SH-SY5Y (cell line): ENCODE data around the gene XXYLT1.

Experiments used
- GATA2 ChIP-seq: IDR thresholded peaks from 2 replicates; pipeline ENCODE4 v1.6.1; 2011; ENCODE audit warnings: mild to moderate bottlenecking, low read depth, low read length
- GATA3 ChIP-seq: IDR thresholded peaks from 2 replicates; pipeline ENCODE4 v1.6.1; 2011; ENCODE audit warnings: low read depth, mild to moderate bottlenecking, low read length, moderate library complexity

Gene XXYLT1

DNA sequence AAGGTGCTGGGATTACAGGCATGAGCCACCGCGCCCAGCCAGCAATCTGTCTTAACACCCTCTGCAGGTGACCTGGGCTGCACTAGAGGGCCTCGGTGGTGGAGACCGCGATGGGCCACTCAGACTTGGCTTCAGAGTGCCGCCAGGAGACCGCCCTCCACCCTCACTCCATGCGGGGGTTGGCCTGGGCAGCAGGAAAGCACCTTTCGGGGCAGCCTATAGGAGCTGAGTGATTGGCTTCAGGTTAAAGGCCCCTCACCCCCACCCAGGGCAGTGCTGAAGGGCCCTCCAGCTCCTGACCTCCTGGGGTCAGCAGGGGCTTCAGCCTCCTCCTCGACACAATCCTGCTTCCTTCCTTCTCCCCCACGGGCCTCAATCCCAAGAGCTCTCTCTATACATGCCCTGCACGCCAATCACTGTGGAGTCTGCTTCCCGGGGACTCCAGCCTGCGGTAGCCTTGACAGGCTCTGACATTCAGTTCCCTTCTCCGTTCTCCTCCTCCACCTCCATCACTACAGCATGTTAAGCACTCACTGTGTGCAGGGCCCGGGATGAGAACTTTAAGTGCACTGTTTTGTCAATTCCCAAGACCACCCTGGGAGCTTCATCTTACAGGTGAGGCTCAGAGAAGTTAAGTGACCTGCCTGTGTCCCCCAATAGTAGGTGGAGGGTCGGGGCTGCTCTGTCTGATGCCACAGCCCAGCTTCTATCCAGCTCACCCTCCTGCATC, 225.3 kb downstream of the XXYLT1 start:
- TF ChIP-seq GATA3 (no peak), GATA2 (no peak)

DNA sequence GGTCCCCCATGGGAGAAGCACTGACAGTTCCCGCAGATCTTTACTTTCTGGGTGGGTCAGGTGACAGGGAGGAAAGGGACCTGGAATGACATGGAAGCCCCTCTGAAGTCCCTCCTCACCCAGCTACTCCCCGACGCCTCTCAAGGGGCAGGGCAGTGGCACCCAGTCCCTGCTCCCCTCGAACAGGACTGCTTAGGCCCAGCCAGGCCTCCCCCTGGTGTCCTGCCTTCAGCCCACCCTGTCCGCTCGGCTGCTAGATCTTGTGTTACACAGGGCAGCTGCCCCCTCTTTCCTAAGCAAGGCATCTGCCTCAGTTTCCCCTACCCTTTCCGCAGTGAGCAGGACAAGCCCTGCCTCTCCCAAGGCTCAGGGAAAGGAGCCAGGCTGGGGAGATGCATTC, 226.5 kb downstream of the XXYLT1 start:
- TF ChIP-seq GATA2 = no peak
- no peak for TF ChIP-seq GATA3

GRCh38 chr3:195043607-195044339, 227.2 kb downstream of the XXYLT1 start:
- no peak for TF ChIP-seq GATA3
- no peak for TF ChIP-seq GATA2

DNA sequence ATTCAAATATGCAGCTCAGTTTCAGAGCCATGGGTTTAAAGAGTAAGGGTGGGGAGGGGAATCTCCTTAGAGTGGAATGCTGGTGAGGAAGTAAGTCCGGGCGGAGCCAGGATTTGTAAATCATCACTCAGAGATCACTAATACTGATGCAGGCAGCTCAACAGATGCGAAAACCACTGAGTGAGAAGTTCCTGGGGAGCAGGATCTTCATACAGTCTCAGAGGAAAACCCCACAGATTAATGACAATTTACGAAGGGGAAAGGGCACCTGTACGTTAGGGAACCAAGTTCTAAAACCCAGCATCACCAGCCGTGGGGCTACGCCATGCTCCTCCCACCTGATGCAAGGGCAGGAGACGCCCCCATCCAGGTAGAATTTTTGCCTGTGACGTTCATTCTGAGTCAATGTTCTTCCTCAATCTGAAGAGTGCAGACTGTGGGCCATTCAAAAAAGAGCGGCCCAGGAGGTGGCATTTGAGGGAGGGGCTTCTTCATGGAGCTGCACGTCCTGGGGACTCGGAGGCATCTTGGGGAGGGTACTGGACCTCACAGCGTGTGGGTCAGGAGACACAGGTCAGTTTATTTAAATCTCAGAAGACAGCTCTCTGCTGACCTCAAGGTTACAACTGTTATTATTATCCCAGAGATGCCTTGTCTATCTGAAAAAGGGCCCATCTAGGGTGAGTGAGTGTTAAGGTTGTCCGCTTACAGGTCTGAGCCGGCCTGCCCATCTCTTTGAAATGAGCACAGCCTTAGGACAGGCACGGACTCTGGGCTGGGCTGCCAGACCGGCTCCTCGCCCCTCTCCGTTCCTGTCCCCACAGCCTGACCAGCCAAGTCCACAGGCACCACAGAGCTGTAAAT, 228.0 kb downstream of the XXYLT1 start:
- TF ChIP-seq GATA2 (no peak), GATA3 (no peak)

DNA sequence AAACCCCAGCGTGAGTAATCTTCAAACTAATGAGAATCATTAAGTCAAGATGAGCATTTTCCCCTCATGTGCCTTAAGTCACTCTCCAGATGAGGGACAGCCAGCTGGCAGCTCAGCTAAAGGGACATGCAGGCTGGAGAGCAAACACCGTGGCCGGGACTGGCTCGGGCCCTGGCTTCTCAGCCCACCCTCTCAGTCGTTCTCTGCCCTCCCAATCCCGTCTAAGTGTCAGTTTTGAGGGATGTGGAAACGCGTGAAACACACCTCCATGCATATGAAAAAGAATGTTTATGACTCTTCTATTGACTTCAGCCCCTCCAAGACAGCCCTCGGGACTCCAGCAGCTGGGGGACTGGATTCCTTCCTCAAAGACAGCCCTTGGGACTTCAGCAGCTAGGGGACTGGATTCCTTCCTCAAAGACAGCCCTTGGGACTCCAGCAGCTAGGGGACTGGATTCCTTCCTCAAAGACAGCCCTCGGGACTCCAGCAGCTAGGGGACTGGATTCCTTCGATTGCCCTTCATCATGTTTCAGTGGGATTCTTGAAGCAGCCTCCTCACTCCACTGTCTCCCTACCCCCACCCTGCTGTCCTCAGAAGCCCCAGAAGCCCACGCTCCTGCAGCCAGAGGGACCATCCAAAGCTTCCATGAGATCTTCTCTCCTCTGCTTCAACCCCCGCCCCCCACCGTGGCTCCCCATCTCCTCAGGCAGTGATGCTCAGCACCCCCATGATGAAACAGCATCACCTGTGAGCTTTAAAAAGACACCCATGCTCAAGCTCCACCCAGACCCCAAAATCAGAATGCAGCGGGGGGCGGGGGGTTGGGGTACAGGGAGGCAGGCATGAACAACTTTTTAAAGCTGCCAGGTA, 228.9 kb downstream of the XXYLT1 start:
- TF ChIP-seq GATA2 = no peak
- TF ChIP-seq GATA3 = no peak

DNA sequence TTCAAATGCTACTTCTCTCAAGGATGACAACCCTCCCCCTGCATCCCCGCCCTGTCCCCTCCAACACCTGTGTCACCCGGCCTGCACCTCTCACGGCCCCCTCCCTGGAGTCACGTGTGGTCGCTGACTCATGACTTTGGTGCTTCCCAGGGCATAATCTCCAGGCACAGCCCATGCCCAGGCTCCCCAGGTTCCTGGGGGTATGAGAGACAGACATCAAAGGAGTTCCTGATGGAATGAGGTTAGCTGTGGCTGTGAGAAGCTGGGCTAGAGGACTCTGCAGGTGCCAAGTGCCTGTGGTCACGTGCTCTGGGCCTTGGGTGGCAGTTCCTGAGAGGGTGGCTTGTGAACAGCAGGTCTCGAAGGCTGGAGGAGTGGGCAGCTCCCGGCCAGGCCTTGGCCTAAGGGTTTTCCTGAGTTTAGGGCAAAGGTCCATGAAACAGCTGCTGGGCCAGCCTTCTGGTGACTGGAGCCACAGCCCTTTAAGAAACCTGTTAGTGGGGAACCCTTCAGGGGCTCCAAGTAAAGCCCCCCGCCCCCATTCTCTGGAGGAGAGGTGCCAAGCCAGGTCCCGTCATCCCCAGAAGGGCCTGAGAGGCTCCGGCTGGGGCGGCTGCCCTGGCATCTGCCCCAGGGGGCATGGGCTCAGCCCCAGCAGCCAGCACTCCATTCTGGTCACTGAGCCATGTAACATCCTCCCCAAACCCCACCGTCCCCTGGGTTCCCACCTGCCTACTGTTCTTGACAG, 230.0 kb downstream of the XXYLT1 start:
- TF ChIP-seq GATA2 (no peak), GATA3 (no peak)

- no peak for TF ChIP-seq GATA2
- TF ChIP-seq GATA3 = no peak
These were observed 230.9 kb downstream of the XXYLT1 start for GRCh38 chr3:195040094-195040493.

- TF ChIP-seq GATA2 = no peak
- no peak for TF ChIP-seq GATA3
These were observed 231.6 kb downstream of the XXYLT1 start for GRCh38 chr3:195039180-195039843.

DNA sequence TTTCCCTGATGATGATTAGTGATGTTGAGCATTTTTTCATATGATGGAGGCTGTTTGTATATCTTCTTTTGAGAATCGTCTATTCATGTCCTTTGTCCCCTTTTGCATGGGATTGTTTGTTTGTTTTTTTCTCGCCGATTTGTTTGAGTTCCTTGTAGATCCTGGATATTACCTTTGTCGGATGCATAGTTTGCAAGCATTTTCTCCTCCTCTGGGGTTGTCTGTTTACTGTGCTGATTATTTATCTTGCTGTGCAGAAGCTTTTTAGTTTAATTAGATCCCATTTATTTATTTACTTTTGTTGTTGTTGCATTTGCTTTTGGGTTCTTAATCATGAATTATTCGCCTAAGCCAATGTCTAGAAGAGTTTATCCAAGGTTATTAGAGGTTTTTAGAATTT, 232.8 kb downstream of the XXYLT1 start:
- no peak for TF ChIP-seq GATA2
- TF ChIP-seq GATA3 = no peak

GRCh38 chr3:195036974-195037373, 234.0 kb downstream of the XXYLT1 start:
- TF ChIP-seq GATA3 (no peak), GATA2 (no peak)

- TF ChIP-seq GATA2 (no peak), GATA3 (no peak)
These were observed 234.4 kb downstream of the XXYLT1 start for GRCh38 chr3:195036574-195036973.

- no peak for TF ChIP-seq GATA2
- TF ChIP-seq GATA3 = no peak
These were observed 234.8 kb downstream of the XXYLT1 start for GRCh38 chr3:195036203-195036505.
